Peyer's patch (tissue), 4 donors: ENCODE results near the gene RAE1.

Experiments used
- CTCF ChIP-seq, 6 experiments: fragments of 450-650 bp in 4 of 6; fragments of 200-600 bp in 2 of 6; sonication (generic) in 1 of 6; IDR thresholded peaks; one replicate each; pipeline ENCODE4 v1.5.1; 2017 to 2019; ENCODE audit warnings: antibody characterized with exemption in 6 of 6, mild to moderate bottlenecking in 3 of 6, moderate library complexity in 1 of 6
- POLR2A ChIP-seq, 2 donors: fragments of 450-650 bp; IDR thresholded peaks; one replicate each; pipeline ENCODE4 v1.5.1; 2017; ENCODE audit warnings: antibody characterized with exemption in 2 of 2, mild to moderate bottlenecking in 2 of 2, moderate library complexity in 2 of 2

DNA sequence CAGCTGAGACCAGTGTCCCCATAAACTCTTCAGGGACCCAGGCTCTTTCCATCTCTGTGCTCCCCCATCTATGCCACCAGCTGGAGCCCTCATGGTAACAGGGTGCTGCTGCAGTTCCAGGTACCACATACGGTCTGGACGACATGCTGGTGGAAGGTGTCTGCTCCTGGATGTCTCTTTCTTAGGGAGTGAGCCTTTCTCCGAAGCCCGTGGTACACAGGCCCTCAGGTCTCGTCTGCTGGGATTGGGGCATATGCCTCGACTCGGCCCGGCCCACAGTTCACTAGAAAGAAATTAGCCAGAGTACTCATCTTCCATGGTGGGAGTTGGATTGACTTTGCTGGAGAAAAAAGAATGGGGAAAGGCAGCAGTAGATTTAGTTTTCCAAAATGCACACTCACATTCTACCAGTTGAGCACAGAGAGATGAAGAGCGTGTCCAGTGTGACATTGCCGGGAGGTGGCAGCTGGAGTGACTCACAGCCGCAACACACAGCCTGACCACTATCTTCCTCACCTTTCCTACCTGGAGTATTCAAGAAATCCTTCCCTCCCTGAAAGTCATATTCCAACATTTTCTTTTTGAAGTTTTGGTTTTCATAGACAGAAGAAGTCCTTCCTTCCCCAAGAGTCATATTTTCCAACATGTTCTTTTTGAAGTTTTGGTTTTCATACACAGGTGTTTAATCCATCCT lies 40.1 kb upstream of the RAE1 start:
- TF ChIP-seq CTCF (IDR thresholded peaks at IDR 0.05), result no peak
- no peak for TF ChIP-seq POLR2A (IDR thresholded peaks at IDR 0.05)
